GM18519 (cell line): ENCODE measurements around the gene ST8SIA1.

Source experiments
- ATAC-seq: cut with Tn5 transposase; IDR thresholded peaks from one replicate; pipeline ENCODE4 v1.9.1; 2021; ENCODE audit warnings: mild to moderate bottlenecking, moderate library complexity; ENCODE audit not compliant: unreplicated experiment, low FRiP score

Gene ST8SIA1

DNA sequence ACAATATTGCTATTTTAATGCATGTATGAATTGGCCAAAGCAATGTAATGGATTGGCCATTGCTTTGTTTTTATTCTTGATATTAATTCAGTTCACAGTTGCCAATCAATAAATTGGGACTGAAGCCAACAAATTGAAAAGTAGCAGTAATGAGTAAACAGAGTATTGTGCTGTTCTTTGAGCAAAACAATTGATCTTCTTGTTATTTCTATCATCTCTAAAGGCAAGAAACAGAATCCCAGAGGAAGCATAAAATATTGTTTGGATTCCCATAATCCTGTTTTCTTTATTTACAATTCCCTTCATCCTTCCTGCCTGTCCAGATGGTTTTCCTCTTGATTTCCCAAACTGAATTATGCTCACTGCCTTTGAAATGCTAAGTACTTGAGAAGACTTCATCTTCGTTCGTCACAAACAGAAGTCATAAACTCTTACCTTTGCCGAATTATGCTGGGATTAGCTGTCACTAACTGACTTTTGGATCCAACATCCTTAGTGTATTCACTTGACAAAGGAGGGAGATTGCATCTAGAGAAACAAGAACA is 85.9 kb downstream of the ST8SIA1 start:
- ATAC-seq = no peak

DNA sequence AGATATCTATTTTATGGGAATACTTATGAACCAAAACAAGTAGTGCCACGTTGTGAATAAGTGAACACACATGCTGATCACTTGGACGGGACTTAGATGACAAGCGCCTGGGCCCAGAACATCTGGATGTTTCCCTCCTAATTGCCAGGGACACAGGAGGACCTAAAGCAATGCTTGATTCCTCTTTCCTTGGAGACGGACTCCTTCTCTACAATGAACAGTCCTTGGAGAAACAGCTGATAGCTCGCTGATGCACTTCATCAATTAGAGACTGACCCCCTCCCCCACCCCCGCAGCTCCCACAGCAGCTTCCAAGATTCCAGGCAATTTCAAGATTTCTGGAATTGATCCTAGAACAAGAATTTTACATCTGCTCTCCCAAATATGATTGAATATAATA is 86.4 kb downstream of the ST8SIA1 start:
- no peak for ATAC-seq

- ATAC-seq = no peak
These were observed 88.2 kb downstream of the ST8SIA1 start for GRCh38 chr12:22246217-22246846.

DNA sequence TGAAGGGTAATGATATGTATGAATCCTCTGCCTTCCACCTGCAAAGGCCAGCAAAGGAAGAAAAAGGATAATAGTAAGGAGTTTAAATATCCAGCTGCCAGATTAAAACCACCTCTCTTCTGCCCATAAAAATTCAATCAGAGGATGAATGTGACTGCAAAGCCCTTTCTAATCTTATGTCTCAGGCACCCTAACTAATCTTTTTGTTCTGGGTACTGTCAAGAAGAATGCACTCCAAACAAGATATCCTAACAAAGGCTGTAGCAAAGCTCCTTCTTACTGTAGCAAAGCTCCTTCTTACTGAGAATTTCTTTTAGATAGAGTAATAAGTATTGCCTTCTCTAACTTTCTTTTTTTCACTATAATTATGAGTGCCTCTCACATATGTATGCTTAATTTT is 91.8 kb downstream of the ST8SIA1 start:
- no peak for ATAC-seq

GRCh38 chr12:22238211-22238610 is 96.3 kb downstream of the ST8SIA1 start:
- no peak for ATAC-seq

DNA sequence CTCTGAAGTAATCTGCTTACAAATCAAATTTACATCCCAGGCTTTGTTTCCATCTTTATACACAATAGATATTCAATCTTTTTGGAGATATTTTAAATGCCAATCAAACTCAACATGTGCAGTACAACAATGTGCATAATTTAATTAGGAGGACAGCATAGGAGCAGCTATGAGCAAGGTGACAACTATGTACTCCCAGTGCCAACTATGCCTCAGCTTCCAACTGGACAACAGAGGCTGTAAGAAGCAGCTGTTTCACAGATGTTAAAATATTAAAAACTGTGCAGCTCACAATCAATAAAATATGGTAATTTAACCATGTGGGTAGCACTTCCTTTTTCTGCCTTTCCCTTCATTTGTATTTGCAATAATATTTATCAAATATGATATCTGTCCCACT is 99.9 kb downstream of the ST8SIA1 start:
- ATAC-seq = no peak

GRCh38 chr12:22231836-22232235 is 102.7 kb downstream of the ST8SIA1 start:
- no peak for ATAC-seq

DNA sequence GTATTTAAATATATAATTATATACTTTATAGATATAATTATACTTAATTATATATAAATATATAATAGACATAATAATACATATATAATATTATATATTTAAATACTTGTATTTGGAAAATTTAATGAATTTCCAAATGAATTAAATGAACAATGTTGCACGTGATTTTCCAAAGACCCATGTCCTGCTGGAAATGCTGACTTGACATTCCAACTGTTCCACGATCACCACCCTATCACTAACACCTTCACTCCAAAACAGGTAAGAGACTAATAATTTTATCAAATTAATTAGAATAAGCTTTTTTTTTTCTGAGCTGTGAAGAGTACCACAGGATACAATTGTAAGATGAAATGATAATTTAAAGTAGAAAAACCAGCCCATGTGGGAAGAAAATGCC is 103.4 kb downstream of the ST8SIA1 start:
- ATAC-seq = no peak

GRCh38 chr12:22230280-22230794 is 104.2 kb downstream of the ST8SIA1 start:
- ATAC-seq = no peak

DNA sequence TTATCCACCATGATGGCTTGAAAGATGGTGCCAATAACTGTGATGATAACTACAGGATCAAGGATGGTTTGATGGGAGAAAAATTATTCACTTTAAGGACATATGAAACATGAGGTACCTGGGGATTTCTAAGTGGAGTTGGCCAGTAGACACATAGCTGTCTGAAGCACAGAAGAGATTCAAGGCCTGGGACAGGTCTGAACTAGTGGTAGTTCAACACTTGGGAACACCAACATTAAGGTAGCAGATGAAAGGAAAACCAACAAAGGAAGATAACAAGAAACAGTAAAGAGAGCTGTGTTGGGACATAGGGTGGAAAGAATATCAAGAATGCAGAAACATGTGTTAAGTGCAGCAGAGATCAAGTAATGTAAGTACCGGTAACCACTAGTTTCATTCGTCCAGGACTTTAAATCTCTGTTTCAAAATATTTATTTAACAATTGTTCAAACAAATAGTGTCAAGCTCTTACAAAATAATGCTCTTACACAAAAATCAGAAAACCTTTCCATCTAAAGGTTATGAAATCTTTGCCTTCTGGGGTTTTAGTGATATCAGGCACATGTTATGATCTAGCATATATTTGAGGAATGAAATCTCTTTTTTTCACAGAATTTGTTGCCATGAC is 104.7 kb downstream of the ST8SIA1 start:
- no peak for ATAC-seq

- no peak for ATAC-seq
These were observed 106.3 kb downstream of the ST8SIA1 start for GRCh38 chr12:22228022-22228875.

DNA sequence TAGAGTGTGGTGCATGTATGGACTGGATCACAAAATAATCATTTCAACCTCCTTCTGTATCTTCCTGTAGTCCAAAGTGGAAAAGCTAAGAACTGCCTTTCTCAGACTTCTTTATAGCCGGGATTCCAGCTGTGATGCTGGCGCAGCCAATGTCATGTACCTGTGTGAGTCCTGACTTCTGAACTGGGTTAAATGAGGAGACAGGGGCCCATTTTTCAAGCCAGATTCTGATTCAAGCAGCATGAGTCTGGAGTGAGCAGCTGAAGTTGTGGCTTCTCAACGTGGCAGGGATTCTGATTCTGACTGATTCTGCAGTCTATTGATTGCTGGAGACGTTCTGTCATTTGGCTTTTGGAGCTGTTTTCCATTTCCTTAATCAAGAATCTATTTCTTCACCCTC is 111.2 kb downstream of the ST8SIA1 start:
- ATAC-seq = no peak

GRCh38 chr12:22217556-22217955 is 117.0 kb downstream of the ST8SIA1 start:
- no peak for ATAC-seq

DNA sequence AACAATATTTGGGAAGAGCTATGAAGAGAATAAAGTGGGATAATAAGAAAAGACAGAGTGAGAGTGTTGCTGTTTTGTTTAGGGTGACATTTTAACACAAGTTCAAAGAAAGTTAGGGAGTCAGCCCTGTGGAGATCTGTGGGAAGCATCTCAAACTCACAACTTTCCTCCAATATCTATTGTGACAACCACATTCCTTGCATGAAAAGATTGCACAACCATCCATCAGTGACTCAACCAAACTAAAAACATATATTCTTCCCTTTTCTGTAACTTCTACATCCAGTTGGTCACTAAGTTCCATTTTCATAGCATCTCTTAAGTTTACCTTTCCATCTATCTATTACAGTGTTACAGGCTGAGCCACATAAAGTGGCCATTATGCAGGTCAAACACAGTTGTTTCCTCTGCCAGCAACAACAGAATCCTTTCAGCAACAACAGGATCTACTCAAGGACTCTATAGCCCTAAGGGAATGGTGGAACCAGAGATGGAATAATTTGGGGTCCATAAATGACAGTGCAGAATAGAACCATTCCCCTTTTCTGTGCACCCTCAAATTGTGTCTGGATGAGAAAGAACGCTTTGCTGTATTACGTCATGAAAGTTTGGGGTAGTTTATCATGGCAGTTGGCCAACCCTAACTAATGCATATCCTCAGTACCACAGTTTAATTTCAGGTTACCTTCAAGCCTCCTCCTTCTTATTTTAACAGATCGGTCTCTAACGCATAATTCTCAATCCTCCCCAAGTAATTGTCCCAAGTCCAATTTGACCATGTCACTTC is 118.8 kb downstream of the ST8SIA1 start:
- no peak for ATAC-seq

- no peak for ATAC-seq
These were observed 123.4 kb downstream of the ST8SIA1 start for GRCh38 chr12:22211128-22211527.

GRCh38 chr12:22209422-22209821 is 125.1 kb downstream of the ST8SIA1 start:
- no peak for ATAC-seq

DNA sequence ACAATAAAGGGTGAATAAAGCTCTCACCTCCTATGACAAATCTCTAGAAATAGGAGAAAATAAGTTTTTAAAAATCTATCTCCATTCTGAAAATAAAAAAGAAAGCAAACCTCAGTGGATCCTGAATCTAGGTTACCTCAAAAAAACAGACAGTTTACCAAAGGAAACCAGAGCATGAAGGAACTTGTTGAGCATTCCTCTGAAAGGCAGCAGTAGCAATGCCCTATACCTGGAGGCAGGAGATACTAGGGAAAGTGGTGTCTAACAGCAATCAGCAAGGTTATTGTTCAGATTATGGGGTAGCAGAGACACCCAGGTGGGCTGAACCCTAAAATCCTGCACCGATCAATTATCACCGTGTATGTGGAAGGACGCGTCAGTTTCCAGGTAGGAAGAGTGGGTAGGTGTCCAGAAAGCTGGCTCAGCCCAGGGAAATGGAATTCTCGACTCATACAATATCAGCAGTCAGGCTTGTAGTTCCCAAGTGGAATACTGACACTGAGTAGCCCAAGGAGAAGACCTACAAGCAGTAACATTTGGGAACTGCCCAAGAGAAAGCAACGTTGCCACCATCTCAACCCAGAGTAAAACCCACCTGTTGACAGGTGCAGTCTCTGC is 128.3 kb downstream of the ST8SIA1 start:
- no peak for ATAC-seq

DNA sequence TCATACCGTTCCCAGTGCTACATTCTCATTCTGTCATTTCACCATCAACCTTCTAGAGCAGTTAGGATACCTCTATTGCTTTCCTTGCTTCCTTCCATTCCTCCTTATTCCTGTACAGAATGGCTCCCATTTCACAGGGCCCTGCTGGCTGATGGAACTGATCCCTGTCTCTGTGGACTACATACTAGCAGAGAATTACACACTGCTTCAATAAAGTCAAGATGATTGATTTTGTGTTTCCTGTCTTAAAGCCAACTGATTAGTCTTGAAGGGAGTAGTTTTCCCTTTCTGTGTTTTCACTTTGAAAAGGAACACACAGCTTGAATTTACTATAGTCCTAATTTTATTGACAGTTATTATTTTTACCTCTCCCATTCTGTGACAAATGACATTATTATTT is 130.1 kb downstream of the ST8SIA1 start:
- ATAC-seq = no peak

- ATAC-seq = no peak
These were observed 131.7 kb downstream of the ST8SIA1 start for GRCh38 chr12:22202847-22203246.

- no peak for ATAC-seq
These were observed 133.4 kb downstream of the ST8SIA1 start for GRCh38 chr12:22201101-22201500.
